Measurements from ENCODE around the gene GRSF1.

DNA sequence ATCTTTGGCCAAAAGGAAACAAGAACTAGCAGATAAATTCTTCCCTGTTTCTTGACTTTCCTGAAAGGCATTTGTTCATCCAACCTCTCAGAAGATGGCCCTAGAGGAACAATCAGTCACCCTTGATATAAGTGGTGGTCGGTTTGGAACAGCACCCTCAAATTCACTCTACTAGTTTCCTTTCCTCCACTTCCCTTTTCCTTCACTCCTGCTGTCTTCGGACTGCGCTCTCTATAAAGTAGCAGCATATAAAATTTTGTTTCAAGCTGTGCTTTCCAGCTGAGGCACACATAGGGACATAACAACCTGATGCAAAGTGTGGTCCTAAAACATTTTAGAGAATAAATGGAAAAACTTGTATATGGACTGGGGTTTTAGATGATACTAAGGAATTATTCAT, 33.5 kb upstream of the GRSF1 start:
- TF ChIP-seq ZC3H10 (CRISPR knock-in tag; IDR thresholded peaks at IDR 0.05): no peak
- no peak for TF ChIP-seq TCF4 (CRISPR knock-in tag; IDR thresholded peaks at IDR 0.05; ENCODE audit: borderline replicate concordance)
- TF ChIP-seq RARB (CRISPR knock-in tag; IDR thresholded peaks at IDR 0.05): no peak
- no peak for TF ChIP-seq PPARA (CRISPR knock-in tag; IDR thresholded peaks at IDR 0.05; ENCODE audit: borderline replicate concordance)
- TF ChIP-seq ZFP3 (CRISPR knock-in tag; IDR thresholded peaks at IDR 0.05): no peak
- no peak for TF ChIP-seq BACH2 (CRISPR knock-in tag; IDR thresholded peaks at IDR 0.05; ENCODE audit: borderline replicate concordance)
- no peak for TF ChIP-seq PATZ1 (CRISPR knock-in tag; IDR thresholded peaks at IDR 0.05; ENCODE audit: borderline replicate concordance)
- no peak for TF ChIP-seq CSDC2 (CRISPR knock-in tag; IDR thresholded peaks at IDR 0.05)
- no peak for TF ChIP-seq ZNF8 (CRISPR knock-in tag; IDR thresholded peaks at IDR 0.05)

Data from SK-N-SH treated with all-trans-retinoic acid at 6 μM for 48 hours (cell line).